Activated effector memory CD4-positive, alpha-beta T cell treated with Interleukin-2 at 50 U/mL for 16 hours (primary cell): Measurements from ENCODE around the gene SAPCD1.

ENCODE experiments used
- DNase-seq: peaks from one replicate; pipeline ENCODE4 v3.0.0-alpha.2; 2020

The SAPCD1 gene

DNA sequence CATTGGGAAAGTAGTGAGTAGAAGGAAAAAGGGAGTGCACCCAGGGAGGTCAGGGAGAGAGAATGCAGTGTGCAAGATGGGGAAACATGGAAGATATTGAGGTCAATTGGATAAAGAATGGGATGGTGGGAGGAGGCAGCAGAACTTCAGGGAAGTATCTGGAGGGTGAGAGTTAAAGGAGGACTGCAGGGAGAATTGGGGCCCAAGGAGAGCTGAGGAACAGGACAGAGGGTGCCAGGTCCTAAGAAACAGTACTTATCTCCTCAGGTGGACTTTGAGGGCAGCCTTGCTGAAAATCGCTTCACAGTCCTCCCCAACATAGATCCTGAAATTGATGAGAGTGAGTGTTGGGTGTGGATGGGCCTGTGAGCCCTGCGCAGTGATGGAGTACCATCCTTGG lies 4.2 kb upstream of the SAPCD1 start:
- DNase-seq, result no peak

DNA sequence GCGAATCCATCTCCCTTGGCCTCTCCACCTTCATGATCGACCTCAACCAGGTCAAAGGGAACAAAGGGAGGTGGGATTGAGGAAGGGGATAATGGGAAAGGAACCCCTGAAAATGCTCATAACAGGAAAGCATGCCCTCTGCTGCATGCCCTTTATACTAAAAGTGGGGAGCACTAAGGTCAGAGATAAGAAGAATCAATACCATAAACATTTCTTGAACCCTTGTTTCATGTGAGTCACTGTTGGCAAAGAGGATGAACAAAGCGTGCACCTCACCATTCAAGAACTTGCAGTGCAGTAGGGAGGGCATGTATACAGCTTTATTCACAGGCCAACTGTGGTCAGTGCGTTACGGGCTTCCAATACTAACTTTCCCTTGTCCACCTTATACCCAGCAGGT lies 1.7 kb upstream of the SAPCD1 start:
- DNase-seq, result no peak

DNA sequence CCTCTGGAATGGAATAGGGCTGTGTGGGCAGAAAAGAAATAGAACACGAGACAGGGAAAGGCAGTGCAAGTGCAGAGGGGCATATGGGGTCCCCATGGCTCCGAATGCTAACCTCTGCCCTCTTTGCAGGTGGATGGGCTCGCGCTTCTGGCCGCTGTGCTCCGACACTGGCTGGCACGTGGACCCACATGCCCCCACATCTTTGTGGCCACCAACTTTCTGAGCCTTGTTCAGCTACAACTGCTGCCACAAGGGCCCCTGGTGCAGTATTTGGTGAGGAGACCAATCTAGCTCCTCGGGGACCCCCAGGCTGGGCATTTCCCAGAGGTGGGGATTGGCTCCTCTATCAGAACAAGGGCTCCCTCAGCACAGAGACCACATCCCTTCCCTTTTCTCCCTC lies 1.1 kb upstream of the SAPCD1 start:
- DNase-seq, result no peak

- DNase-seq, result no peak
These were observed 592 bp downstream of the SAPCD1 start for GRCh38 chr6:31762878-31763618.

GRCh38 chr6:31763619-31763940 lies 1.1 kb downstream of the SAPCD1 start:
- DNase-seq, result no peak

DNA sequence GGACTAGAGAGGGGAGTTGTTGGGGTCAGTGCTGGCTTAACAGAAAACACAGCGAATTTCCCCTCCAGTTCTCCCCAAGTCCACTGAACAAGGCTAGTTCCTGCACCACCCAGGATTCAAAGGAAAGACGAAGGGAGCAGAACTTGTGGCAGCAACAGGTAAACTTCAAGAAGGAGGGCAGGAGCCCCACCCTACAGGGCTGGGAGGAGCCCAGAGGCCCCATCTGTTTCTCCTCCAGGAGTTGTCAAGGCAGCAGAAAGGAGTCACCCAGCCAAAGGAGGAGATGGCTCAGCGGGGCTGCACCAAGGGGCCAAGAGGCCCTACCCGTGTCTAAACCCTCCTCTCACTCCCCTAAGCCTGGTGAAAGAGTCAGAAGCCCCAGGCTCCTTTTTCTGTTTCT lies 1.7 kb downstream of the SAPCD1 start:
- no peak for DNase-seq

GRCh38 chr6:31765559-31765909 lies 3.1 kb downstream of the SAPCD1 start:
- no peak for DNase-seq

GRCh38 chr6:31765910-31766794 lies 3.7 kb downstream of the SAPCD1 start:
- no peak for DNase-seq

DNA sequence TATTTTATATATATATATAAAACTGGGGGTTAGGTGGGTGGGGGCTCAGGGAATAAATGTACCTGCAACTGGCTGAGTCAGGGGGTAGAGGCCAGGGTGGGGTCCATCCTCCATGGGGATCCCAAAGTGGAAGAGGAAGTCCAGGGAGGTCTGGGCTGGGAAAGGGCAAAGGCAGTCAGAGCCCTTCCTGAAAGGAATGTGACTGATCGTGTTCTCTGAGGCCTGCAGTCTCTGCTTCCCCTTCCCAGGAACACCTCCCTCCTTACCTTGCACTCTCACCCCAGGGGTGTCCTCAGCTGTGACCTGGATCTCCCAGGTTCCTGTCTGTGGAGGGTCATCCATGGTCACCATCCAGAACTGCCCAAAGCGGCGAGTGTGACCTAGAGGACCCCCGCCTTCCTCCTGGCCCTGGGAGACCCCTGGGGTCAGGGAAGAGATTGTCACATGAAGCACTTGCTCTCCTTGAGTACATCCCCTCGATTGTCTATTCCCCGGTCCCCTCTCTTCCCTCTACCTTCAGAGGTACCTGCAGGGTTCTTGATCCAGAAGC lies 4.7 kb downstream of the SAPCD1 start:
- no peak for DNase-seq

GRCh38 chr6:31768363-31769257 lies 6.2 kb downstream of the SAPCD1 start:
- no peak for DNase-seq

DNA sequence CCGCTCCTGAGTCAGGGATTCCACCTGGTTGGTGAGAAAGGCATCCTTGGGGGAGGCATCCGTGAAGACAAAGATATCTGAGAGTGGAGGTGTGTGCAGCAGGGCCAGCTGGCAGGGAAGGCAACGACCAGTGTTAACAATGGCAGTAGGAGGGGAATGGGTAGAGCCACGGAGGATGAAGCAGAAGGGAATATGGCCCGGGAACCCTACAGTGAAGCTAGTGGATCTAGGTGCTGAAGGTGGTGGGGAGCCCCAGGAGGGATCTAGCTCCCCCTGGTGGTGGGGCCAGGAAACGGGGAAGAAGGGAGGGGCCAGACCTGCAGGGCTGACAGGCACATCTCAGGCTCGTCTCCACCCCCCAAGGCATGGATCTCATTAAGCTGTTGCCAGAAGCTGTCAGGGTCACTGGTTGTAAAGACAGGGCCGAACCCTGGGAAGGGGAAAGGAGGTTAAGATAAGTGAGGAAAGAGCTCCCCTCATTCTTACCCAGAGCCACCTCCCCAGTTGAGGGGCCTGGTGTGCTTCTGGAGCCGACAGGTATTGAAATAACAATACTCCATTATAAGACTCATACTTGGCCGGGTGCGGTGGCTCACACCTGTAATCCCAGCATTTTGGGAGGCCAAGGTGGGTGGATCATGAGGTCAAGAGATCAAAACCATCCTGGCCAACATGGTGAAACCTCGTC lies 7.4 kb downstream of the SAPCD1 start:
- peak; percentile 67 for DNase-seq

- DNase-seq, result no peak
These were observed 8.4 kb downstream of the SAPCD1 start for GRCh38 chr6:31770860-31771259.

DNA sequence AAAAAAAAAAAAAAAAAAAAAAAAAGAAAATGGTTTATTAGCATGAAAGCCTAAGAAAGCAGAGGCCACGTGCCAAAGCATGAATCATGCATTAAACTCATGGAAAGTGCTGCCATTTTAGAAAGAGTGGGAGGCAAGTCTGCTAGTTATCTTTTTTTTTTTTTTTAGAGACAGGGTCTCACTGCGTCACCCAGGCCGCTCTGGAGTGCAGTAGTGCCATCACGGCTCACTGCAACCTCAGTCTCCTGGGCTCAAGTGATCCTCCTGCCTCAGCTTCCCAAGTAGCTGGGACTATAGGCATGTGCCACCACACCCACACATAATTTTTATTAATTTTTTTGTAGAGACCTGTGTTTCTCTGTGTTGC lies 9.5 kb downstream of the SAPCD1 start:
- no peak for DNase-seq

GRCh38 chr6:31775184-31775583 lies 12.7 kb downstream of the SAPCD1 start:
- DNase-seq, result no peak

GRCh38 chr6:31775633-31776484 lies 13.4 kb downstream of the SAPCD1 start:
- DNase-seq, result no peak

GRCh38 chr6:31776485-31776988 lies 14.1 kb downstream of the SAPCD1 start:
- no peak for DNase-seq

- DNase-seq, result peak; percentile 44
These were observed 14.7 kb downstream of the SAPCD1 start, which contains the start of gene VWA7 for GRCh38 chr6:31776989-31777666. VWA7 (minus strand) TSS chr6:31777328; CDS start chr6:31776779, 549 bp downstream.

DNA sequence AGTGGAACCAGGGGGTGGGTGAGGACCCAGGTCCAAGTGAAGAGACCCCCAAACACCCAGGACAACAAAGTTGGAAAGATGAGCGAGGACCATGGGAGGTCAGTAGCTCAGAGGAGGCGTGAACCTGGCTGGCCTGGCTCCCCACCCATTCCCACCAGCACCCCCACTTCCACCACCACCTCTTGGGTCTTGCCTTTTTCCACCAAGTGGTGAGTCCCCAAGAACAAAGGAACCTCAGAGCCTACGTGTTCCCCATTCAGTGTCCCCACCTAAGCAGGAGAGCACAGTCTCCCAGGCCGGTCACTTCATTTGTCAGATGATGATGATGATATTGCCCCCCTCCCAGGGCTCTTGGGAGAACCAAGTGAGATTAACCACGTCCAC lies 15.2 kb downstream of the SAPCD1 start:
- DNase-seq, result no peak

DNA sequence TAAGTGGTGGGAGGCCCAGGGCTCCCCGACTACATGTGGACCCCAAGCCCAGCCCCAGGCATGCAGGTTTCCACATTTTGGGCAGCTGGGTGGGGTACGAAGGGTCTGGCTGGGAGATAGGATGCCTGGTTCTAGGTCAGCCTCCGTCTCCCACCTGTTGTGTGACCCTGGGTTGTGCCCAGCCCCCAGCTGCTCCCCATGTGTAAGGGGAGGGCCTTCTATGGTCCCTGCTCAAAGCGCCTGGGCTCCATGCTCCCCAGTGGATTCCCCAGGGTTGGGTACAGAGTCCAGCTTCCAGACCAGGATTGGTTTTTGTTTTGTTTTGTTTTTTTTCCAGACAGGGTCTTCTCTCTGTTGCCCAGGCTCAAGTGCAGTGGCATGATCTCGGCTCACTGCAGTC lies 15.7 kb downstream of the SAPCD1 start:
- no peak for DNase-seq

GRCh38 chr6:31778999-31779885 lies 16.8 kb downstream of the SAPCD1 start:
- DNase-seq, result no peak
